Stimulated activated CD8-positive, alpha-beta memory T cell treated with anti-CD3 and anti-CD28 coated beads, Interleukin-15, amount 100 ng/mL, for 4 hours (primary cell): ENCODE results near the gene TAS1R2.
"Not testable (repeated sequence)": the region's sequence is repeated elsewhere in the genome, so short reads cannot be mapped to it uniquely, and the experiment has no call there.

ENCODE experiments used
- DNase-seq, 2 donors: peaks; one replicate each; pipeline ENCODE4 v3.0.0-alpha.2; 2020; ENCODE audit warnings: low read depth in 2 of 2

TAS1R2 gene

DNA sequence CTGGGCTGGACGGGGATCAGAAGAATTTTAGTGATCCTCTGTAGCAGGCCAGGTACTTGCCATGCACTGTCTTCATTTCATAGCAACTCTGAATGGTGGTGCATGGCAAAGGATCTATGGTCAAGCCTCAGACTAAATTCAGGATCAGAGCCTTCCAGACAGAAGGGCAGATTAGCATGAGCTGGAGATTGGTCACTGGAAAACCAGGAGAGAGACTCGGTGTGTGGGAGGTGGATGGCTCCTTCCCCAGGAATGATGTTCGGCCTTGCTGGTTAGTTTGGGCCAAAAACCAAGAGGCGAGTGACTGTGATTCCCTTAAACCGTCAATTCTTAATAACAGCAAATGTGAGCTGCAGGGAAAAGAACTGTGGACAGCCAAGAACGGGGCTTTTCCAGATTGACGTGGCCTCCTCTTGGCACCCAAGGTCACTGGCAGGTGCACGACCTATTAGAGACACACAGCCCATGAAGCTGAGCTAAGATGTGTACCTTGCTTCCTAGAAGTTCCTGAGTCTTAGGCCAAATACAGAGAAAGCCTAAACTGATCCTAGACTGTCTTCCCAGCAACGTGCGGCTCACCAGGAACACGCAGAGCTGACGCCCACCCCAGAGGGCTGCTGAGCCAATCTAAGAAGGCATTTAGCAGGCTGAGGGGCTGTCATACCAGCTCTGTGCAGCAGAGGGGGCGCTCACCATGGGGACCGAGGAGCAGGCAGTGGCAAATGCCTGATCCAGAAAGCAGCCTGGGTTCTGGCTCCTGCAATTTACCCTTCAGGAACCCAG, 24.4 kb upstream of the TAS1R2 start:
- DNase-seq: peak; percentile 22 to 49

GRCh38 chr1:18883079-18883478, 23.6 kb upstream of the TAS1R2 start:
- no peak for DNase-seq

DNA sequence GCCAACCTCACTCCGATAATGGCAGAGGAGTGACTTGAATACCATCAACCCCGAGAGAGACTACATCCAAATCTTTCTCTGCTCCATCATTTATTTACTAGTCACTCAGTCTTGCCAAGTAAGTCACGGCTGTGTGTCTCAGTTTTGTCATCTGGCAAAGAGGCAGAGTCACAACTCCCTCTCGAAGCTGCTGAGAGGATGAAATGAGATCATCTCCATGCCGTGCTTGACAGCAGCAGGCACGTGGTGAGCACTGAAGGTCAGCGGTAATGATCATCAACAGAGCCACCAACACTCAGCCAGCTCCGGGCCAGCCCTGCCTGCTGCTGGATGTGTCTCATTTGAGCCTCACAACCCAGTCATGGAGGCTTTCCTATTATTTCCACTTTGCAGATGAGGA, 23.0 kb upstream of the TAS1R2 start:
- no peak for DNase-seq

GRCh38 chr1:18881642-18882431, 22.4 kb upstream of the TAS1R2 start:
- no peak for DNase-seq

GRCh38 chr1:18881164-18881563, 21.7 kb upstream of the TAS1R2 start:
- no peak for DNase-seq

- no peak for DNase-seq
These were observed 21.1 kb upstream of the TAS1R2 start for GRCh38 chr1:18880585-18880984.

GRCh38 chr1:18879791-18880309, 20.4 kb upstream of the TAS1R2 start:
- no peak for DNase-seq

DNA sequence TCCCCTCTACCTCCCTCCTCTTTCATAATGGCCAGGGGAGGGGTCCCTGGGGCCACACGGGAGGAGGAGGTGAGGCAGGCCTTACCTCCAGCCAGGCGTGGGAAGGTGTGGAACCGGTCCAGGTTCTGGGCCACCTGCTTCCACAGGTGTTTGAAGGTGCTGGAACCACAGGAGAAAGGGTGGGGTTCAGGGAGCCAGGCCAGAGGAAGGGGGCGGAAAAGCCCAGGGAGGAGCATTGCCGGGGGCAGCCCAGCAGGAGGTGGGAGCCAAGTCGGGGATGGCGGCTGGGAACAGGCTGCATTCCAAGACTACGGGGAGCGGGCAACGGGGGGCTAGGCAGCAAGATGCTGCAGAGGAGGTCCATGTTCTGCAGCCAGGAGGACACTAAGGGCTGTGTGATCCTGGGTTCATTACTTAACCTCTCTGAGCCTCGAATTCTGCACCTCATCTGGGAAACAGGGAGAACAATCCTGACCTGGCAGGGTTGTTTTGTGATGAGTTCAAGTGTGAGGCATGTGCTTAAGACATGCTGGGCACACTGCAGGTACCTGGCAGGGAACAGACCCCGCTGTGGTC, 19.8 kb upstream of the TAS1R2 start:
- no peak for DNase-seq

GRCh38 chr1:18878538-18879214, 19.2 kb upstream of the TAS1R2 start:
- no peak for DNase-seq

DNA sequence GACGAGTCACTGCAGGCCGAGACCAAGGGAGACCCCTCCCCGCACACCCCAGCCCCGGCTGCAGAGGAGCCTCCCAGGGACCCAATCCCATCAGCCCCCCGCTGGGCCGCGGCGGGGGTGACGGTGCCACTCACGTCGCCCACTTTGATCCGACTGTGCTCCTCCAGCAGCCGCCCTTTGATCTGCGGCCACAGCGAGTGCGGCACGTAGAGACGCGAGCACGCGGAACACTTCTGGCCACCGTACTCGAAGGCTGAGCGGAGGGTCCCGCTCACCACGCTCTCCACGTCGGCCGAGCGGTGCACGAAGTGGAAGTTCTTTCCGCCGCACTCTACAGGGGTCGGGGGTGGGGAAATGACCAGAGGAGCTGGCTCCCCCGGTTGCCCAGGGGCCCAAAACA, 17.8 kb upstream of the TAS1R2 start:
- DNase-seq: no peak

GRCh38 chr1:18876210-18876609, 16.8 kb upstream of the TAS1R2 start:
- no peak for DNase-seq

DNA sequence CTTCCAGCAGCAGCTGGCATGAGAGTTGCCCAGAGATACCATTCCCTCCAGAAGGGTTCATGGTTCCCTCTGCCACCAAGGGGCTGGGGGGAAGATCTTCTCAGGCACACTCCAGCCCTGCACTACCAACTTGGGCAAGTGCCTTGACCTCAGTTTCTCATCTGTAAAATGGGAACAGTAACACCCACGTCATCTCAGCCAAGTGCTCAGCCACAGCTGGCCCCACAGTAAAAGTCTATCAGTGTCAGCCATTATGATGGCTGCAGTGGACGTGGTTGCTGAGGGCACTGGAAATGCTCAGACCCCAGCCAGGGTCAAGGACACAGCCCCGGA, 16.3 kb upstream of the TAS1R2 start:
- no peak for DNase-seq

DNA sequence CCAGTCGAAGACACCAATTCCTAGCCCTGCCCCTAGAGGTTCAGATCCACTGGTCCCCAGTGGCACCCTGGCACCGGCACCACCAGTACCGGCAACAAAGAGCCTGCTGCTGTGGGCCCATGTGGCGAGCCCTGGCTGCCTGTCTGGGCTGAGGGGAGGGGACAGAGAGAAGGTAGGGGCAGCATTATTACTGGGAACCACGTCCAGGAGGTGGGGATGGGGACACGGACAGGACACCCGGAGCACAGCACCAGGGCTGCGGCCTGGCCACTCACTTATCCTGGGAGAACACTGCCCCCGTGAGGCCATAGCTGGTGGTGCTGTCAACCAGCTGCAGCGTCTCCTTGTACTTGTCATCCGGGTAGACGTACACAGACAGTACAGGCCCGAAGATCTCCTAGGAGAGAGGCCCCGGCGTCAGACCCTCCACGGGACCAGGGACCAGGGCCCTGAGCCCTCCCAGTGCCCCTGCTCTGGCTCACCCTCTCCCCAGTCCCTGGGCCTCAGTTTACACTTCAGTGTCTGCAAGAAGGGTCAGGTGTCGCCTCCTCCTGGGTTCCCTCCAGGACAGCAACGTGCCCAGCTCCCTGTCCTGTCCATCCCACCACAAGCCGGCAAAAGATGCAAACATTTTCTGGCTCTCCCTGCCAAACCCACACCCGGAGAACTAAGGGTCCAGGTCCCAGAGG, 15.8 kb upstream of the TAS1R2 start:
- DNase-seq: peak; percentile 7 to 36

DNA sequence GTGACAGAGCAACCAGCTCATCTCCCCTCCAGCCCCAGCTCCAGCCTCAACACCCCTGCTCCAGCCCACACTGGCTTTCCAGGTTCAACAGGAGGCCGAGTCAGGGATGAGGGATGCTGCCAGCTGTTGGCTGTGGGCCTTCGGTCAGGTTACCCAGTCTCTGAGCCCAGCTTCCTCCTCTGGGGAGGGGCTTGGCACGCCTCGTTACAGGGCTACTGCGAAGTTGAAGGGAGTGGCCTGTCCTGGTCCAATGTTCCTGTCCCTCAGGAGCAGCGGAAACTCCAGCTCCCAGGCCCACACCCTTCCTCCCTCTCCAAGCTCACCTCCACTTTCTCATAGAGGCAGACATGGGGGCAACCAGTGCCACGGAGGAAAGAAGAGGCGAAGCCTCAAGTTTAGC, 15.1 kb upstream of the TAS1R2 start:
- DNase-seq: no peak

- no peak for DNase-seq
These were observed 14.6 kb upstream of the TAS1R2 start for GRCh38 chr1:18874036-18874435.

DNA sequence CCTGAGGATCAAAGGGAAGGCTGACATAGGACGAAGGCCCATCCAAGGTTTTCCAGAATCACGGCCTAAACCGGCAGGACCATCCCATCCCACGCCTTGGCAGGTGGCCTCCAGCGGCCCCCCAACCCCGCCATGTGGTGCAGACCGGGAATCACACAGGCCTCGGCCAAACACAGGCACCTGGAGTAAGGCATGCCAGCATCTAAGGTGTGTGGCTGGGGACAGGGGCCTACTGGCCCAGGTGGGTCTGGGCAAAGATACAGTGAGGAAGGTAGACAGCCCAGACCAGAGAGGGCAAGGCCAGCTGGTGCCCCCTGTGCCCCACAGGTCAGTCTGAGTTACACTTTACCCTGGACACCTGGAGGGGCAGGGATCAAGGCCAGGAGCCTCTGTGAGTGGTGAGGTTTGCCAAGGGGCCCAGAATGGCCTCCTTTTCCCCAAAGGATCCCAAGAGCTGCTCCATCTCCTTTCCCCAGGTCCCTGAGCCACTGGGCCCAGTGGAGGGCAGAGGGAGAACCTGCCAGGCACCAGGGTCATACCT, 12.7 kb upstream of the TAS1R2 start:
- DNase-seq: no peak

DNA sequence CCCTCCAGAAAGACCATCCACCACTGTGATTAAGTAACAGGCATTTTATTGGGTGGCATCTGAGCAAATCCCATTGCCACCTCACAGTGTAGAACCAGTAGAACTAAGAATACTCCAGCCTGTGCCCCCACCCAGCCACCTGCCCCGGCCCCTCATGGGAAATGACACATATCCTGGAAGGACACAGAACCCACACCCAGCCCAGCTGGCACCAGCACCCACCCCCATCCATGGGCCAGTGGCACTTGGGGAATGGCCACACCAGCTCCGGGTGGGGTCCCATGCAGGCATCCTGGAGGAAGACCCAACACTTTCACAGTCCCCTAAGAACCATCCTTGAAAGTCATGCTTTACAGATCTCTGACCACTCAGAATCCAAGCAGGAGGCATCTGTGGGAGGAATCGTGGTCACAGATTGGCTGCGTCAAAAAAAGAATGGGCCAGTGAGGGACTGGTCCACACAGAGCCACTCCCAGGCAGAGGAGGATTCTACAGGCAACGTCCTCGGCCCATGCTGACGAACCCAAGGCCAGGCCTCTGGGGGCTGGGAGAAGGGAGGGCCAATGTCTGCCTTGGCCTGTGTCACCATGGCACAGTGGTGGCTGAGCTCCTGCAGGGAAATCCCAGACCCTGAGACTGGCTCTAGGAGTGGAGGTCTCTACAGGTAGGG, 12.1 kb upstream of the TAS1R2 start:
- DNase-seq: no peak

GRCh38 chr1:18870957-18871356, 11.5 kb upstream of the TAS1R2 start:
- no peak for DNase-seq

GRCh38 chr1:18870595-18870865, 11.1 kb upstream of the TAS1R2 start:
- not testable (repeated sequence) for DNase-seq

DNA sequence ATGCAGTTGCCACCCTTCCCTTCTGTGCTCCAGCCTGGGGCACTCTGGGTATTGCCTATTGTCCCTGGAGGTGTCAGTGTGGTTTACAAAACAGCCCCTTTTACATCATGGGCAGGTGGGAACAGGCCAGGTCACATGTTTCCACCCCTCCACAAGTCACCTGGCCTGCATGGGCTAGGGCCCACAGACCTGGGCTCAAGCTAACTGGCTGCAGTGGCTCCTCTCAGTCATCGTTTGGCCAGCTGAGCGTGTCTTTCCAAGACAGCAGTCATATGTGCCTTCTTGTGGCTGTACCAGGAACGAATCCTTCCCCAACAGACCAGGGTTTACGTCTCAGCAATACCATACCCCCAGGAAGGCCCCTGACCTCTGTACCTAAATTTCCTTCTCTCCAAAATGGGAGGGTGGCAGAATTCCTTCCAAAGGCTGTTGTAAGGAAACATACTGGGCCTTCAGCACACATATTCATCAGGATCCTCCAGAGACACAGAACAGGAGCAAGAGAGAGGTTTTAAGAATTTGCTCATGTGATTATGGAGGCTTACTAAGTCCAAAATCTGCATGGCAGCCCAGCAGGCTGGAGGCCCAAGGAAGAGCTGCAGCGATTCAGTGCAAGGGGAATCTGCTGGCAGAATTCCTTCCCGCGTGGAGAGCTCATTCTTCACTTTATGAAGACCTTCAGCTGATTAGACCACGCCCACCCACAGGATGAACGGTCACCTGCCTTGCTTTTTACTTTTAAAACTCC, 10.6 kb upstream of the TAS1R2 start:
- no peak for DNase-seq
